Endothelial cell (in vitro differentiated cells): Measurements from ENCODE around the gene FTH1. TPM values are rescaled to one million over a fixed set of nuclear protein-coding genes. Genes with fewer than 3 reads are reported as not detected.
"Not testable (repeated sequence)": the region's sequence is repeated elsewhere in the genome, so short reads cannot be mapped to it uniquely, and the experiment has no call there.

Experiments used
- DNase-seq: peaks from one replicate; pipeline ENCODE4 v3.0.0; 2021; ENCODE audit warnings: low spot score
- H3K27ac Mint-ChIP-seq: one replicate; pipeline ENCODE4 v1.8.0; 2021; ENCODE audit warnings: mixed read lengths, inconsistent platforms; ENCODE audit not compliant: unreplicated experiment
- H3K27me3 Mint-ChIP-seq: one replicate; pipeline ENCODE4 v1.8.0; 2021; ENCODE audit warnings: mild to moderate bottlenecking, moderate library complexity, mixed read lengths, inconsistent platforms; ENCODE audit not compliant: unreplicated experiment
- H3K36me3 Mint-ChIP-seq: one replicate; pipeline ENCODE4 v1.8.0; 2021; ENCODE audit warnings: mild to moderate bottlenecking, low read depth, mixed read lengths, inconsistent platforms; ENCODE audit not compliant: unreplicated experiment
- H3K4me1 Mint-ChIP-seq: one replicate; pipeline ENCODE4 v1.8.0; 2021; ENCODE audit warnings: mild to moderate bottlenecking, mixed read lengths, inconsistent platforms; ENCODE audit not compliant: unreplicated experiment
- H3K4me3 Mint-ChIP-seq: one replicate; pipeline ENCODE4 v1.8.0; 2021; ENCODE audit warnings: mild to moderate bottlenecking, mixed read lengths, inconsistent platforms; ENCODE audit not compliant: unreplicated experiment
- H3K9me3 Mint-ChIP-seq: one replicate; pipeline ENCODE4 v1.8.0; 2021; ENCODE audit warnings: mixed read lengths, inconsistent platforms; ENCODE audit not compliant: unreplicated experiment
- CTCF ChIP-seq: fragments of 200-600 bp; sonication (generic); IDR thresholded peaks from one replicate; pipeline ENCODE4 v1.5.0; 2021; ENCODE audit warnings: antibody characterized with exemption; ENCODE audit not compliant: unreplicated experiment
- total RNA-seq: library from RNA; stranded (reverse); fragmentation: NEBNext Ultra II Directional; extraction: Animal tissue kit (Norgen Biotek cat#: 25700); gene quantifications from one replicate; pipeline ENCODE4 v1.2.1, GENCODE V29; 2021; ENCODE audit not compliant: unreplicated experiment

Gene FTH1
- total RNA-seq, 1 donor from 2014 or later: 837 TPM

GRCh38 chr11:62012451-62012831 is 45.0 kb upstream of the FTH1 start:
- DNase-seq: no peak
- no peak overlapping the region for H3K4me3 Mint-ChIP-seq
- no peak for TF ChIP-seq CTCF
- peaks cover 4% of the 10 kb centered on the region for H3K27me3 Mint-ChIP-seq
- no peak overlapping the region for H3K27ac Mint-ChIP-seq
- peaks cover 3% of the 10 kb centered on the region for H3K36me3 Mint-ChIP-seq
- H3K4me1 Mint-ChIP-seq: no peaks in the 10 kb centered on the region
- H3K9me3 Mint-ChIP-seq: no peaks in the 10 kb centered on the region

GRCh38 chr11:62011881-62012280 is 44.4 kb upstream of the FTH1 start:
- no peak for DNase-seq
- peaks cover 3% of the 10 kb centered on the region for H3K36me3 Mint-ChIP-seq
- H3K27ac Mint-ChIP-seq: no peak overlapping the region
- no peak overlapping the region for H3K4me3 Mint-ChIP-seq
- no peak for TF ChIP-seq CTCF
- H3K27me3 Mint-ChIP-seq: peaks cover 4% of the 10 kb centered on the region
- H3K4me1 Mint-ChIP-seq: no peaks in the 10 kb centered on the region
- no peaks in the 10 kb centered on the region for H3K9me3 Mint-ChIP-seq

GRCh38 chr11:62010935-62011528 is 43.6 kb upstream of the FTH1 start:
- TF ChIP-seq CTCF: no peak
- Mint-ChIP-seq H3K9me3 (no peaks in the 10 kb centered on the region), H3K36me3 (peaks cover 3% of the 10 kb centered on the region), H3K4me3 (no peak overlapping the region), H3K4me1 (no peaks in the 10 kb centered on the region), H3K27ac (no peak overlapping the region), H3K27me3 (peaks cover 4% of the 10 kb centered on the region)
- DNase-seq: no peak

GRCh38 chr11:62008193-62008592 is 40.8 kb upstream of the FTH1 start:
- TF ChIP-seq CTCF: no peak
- Mint-ChIP-seq H3K4me3 (no peak overlapping the region), H3K36me3 (peaks cover 3% of the 10 kb centered on the region), H3K9me3 (no peaks in the 10 kb centered on the region), H3K27me3 (peaks cover 4% of the 10 kb centered on the region), H3K4me1 (no peaks in the 10 kb centered on the region), H3K27ac (no peak overlapping the region)
- no peak for DNase-seq

GRCh38 chr11:62004473-62004872 is 37.0 kb upstream of the FTH1 start:
- H3K36me3 Mint-ChIP-seq: peaks cover 2% of the 10 kb centered on the region
- H3K27ac Mint-ChIP-seq: no peak overlapping the region
- H3K4me1 Mint-ChIP-seq: no peaks in the 10 kb centered on the region
- no peak for DNase-seq
- H3K9me3 Mint-ChIP-seq: no peaks in the 10 kb centered on the region
- H3K4me3 Mint-ChIP-seq: no peak overlapping the region
- no peak for TF ChIP-seq CTCF
- H3K27me3 Mint-ChIP-seq: peaks cover 2% of the 10 kb centered on the region

- not testable (repeated sequence) for H3K27ac Mint-ChIP-seq, H3K4me1 Mint-ChIP-seq, H3K9me3 Mint-ChIP-seq, DNase-seq, H3K4me3 Mint-ChIP-seq, H3K27me3 Mint-ChIP-seq
- H3K36me3 Mint-ChIP-seq: peaks cover 11% of the 10 kb centered on the region
These were observed 34.8 kb upstream of the FTH1 start for GRCh38 chr11:62002283-62002682.
